RCC 7860 (cell line): Measurements from ENCODE around the gene TTC7B.

Experiments used
- DNase-seq: peaks from one replicate; pipeline ENCODE4 v3.0.0-alpha.2; 2015; ENCODE audit warnings: low spot score
- FAIRE-seq: peaks from 2 replicates; lab custom pipeline; 2012; peaks lifted over from hg19 to GRCh38; lab: Jason Lieb, UNC

Gene TTC7B

GRCh38 chr14:90581745-90582144, 234.5 kb downstream of the TTC7B start:
- FAIRE-seq (no peak), DNase-seq (no peak)

DNA sequence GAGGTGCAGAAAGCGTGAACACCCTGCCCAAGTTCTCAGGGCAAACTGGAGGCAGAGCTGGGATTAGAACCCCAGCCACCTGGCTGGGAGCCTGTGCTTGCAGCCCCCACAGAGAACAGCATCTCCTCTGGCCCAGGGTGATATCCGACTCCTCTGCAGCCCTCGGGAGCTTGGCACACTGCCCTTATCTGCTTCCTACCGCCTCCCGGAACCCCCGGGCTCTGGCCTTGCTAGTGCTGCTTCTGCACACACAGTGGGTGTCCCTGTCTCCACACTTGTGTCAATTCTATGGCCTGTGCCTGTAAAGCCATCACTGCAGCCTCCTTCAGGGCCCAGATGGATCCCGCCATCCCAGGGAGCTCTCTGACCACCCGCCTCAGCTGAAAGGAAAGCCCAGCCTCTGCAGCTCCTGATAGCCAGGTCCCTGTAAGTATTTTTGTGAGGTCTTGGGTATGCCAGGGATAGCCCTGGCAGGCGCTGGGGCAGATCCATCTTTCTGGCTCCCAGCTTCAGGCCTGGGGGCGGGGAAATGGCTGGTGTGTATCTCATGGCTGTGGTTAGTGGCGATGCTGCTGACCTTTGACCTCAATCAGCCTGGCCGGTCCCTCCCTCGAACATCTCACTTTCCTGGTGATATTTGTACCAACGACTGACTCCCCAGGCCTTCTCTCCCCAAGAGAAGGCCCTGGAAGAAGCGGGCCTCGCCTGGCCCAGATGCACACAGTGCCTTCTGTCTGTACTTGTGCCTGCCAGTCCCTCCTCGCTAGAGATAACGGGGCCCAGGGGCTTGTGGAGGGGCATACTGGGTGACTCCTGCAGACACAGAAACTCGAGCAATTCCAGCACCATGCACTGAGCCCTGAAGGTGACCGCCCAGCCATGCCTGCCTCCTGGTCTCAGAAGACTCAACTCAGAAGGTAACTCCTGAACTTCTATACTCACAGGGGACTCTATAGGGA, 235.6 kb downstream of the TTC7B start:
- no peak for DNase-seq
- FAIRE-seq = no peak

DNA sequence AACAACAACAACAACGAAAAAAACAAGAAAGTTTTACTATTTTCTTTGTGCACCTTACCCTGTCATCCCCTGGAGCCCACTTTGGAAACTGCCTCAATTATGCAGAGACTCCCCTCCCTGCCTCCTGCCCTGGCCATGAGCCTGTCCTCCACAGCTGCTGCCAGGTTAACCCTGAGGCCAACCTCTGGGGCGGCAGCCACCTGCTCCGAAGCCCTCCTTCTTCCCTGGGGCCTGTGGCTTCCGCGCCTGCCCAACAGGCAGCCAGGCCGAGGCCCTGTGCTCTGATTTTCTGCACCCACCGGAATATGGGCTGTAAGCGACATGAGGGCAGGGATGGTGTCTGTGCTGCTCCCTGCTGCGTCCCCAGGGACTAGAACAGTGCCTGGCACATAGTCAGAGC, 236.4 kb downstream of the TTC7B start:
- DNase-seq = no peak
- no peak for FAIRE-seq

GRCh38 chr14:90579088-90579487, 237.1 kb downstream of the TTC7B start:
- DNase-seq = no peak
- FAIRE-seq = no peak

DNA sequence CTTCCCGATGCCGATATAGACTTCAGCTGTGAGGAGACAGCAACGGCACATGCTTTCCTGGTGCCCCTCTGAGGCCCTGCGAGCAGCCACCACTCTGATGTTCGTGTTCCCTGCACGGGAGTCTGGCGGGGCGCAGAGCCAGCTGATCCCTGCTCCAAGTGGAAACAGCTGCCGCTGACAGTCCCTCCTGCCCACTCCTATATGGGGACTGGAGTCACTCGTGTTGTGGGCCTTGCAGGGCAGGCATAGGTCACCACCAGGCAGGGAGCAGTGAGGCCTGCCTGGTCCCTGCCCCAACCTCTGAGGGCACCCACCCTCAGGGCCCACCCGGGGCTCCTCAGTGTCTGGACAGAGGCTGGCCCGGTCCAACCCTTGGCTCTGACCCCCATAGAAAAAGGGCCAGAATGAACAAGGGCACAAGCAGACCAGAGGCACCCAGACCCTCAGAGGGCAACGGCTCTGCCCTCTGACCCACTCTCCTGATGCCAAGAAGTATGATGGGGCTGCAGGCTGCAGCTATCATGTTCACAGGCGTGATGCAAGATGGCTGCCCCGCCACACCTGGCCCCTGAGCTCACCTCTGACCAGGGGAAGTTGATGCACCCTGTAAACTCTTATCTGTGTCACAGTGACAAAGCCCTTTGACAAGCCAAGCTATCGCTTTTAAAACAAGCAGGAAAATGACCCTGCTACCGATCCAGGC, 237.8 kb downstream of the TTC7B start:
- no peak for FAIRE-seq
- DNase-seq = no peak

GRCh38 chr14:90577661-90578282, 238.5 kb downstream of the TTC7B start:
- DNase-seq = no peak

GRCh38 chr14:90576981-90577660, 239.1 kb downstream of the TTC7B start:
- no peak for DNase-seq
- no peak for FAIRE-seq

More at GRCh38 chr14:90577661-90578282, 238.5 kb downstream of the TTC7B start:
- no peak for FAIRE-seq

GRCh38 chr14:90576581-90576980, 239.6 kb downstream of the TTC7B start:
- DNase-seq = no peak
- no peak for FAIRE-seq

DNA sequence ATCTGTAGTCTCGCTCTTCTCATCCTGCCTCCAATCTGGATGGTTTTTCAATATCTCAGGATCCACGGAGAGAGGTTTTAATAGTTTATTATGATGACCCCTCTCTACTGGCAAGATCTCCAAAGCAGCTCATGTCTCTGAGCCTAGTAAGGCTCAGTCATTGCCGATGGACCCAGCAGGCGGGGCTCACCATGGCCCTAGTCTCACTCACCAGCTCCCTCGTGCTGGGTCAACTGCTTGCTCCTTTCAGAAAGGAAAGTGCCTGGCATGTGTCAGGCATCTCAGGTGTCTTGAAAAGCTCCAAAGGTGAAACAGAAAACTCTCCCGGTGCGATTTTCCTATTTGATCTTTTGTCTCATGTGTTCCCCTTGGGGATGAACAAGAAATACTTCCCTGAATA, 240.4 kb downstream of the TTC7B start:
- DNase-seq (no peak), FAIRE-seq (no peak)

DNA sequence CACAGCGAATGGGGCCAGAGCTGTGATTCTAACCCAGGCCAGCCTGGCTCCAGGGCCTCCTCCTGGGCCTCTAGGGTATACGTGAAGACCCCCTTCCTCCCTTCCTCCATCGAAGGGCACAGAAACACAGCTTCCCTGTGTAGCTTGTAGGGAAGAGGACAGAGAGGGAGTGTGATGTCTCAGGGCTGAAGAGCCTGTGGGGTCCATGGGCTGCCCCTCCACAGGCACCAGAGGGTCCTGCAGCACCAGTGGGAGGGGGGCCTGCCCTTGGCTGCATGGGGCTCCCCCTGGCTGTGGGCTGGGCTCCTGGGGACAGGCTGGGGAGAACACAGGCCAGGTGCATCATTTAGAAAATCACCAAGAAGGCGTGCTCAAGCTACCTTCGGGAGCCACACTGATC, 240.9 kb downstream of the TTC7B start:
- FAIRE-seq = no peak

DNA sequence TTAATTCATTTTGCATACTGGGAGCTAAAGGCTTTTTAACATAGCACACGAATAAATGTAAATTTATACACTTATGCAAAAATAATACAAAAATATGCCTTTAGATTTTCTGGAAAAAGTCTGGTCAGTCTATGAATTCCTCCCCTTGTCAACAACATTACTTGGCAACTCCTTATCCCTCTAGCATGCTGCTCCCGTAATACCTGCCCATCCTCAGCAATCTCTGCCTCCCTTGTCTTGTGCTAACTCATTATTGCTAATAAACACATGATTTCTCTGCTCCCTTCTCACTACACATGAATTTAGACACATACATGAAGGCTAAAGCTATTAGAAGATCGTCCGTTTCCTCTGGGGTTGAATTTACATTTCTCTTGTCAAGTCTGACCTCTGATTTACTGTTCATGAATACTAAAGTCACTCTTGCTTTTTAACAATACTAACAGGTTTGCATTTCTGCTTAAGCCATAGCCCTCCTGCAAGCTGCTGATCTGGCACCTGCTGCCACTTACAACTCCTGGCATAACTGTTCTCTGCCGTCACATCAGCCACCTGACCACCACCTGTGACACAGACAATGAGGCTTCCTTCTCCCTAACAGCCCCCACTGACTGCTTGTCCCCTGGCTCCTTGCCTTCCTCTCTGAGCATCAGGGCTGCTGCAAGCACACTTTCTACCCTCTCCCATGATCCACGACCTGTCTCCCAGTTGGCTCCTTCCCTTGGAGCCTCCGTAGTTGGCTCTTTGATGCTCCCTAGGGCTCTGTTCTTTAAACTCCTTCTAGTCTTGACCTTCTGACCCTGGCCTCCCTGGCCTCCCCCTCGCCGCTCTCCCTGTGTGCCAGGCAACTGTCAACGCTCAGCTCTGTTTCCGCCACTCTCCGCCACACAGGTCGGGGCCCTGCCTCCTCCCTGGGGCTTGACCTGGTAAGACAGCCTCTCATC, 241.8 kb downstream of the TTC7B start:
- DNase-seq (no peak), FAIRE-seq (no peak)

More for the DNA sequence above, 240.9 kb downstream of the TTC7B start:
- no peak for DNase-seq

GRCh38 chr14:90573385-90574105, 242.7 kb downstream of the TTC7B start:
- no peak for DNase-seq
- FAIRE-seq = no peak

- DNase-seq (no peak), FAIRE-seq (no peak)
Observed at GRCh38 chr14:90572441-90573150, 243.6 kb downstream of the TTC7B start.

- FAIRE-seq = no peak
- DNase-seq = no peak
Observed at GRCh38 chr14:90571149-90571947, 244.9 kb downstream of the TTC7B start.

DNA sequence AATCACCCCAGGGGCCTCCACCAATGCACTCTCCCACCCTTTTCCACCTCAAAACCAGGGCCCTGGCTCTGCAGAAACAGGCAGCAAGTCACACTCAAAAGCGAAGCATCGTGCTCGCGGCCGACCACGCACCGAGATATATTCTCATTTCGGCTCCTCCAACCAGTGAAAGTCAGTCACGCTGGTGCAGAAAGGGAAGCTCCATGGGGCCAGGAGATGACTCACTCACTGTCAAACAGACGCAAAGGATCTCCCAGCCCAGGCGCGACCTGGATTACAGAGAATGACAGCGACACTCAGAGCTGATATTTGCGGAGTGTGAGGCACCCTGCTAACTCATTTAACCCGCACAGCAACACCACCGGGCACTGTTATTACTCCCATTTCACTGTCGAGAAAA, 245.8 kb downstream of the TTC7B start:
- FAIRE-seq = no peak
- no peak for DNase-seq

DNA sequence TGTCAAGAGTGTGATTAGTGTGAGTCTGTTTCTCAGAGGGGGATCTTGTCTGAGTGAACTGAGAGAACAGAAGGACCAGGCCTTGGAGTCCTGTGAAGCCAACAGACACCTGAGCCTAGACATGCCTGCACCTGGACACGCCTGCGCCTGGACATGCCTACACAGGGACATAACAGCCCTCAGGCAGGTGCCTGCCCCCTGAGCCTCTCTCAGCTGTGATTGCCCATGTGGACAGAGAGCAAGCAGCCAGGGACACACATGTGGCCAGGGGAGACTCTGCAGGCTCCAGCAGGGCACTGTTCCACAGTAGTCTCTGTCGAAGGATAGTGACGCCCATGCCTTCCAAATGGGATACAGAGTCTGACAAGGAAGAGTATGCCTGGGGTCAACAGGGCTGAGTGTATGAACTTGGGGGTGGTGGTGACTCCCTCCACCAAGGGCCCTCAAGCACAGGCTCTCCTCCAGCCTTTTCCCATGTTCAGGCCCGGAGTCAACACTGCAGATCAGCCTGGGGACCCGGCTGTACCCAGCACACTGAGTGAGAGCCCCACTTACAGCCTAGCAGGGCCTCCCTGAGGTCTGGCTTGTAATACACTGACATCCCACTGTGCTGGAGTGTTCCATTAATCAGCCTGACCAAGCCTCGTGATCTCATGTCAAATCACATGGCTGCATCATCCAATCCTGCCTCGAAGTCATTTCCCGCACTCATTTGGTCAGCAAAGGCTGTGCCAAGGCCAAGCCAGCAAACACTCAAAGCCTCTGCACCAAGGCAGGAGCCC, 246.4 kb downstream of the TTC7B start:
- FAIRE-seq (no peak), DNase-seq (no peak)

- no peak for DNase-seq
- FAIRE-seq = no peak
Observed at GRCh38 chr14:90569201-90569600, 247.0 kb downstream of the TTC7B start.
